22Rv1 (cell line): ENCODE results near the gene HOXD8.

ENCODE experiments used
- CTCF ChIP-seq: fragments of 450-650 bp; IDR thresholded peaks from 2 replicates; pipeline ENCODE4 v1.5.1; 2017; ENCODE audit warnings: mild to moderate bottlenecking
- ZFX ChIP-seq: fragments of 450-650 bp; IDR thresholded peaks from 2 replicates; pipeline ENCODE4 v1.6.1; 2017; ENCODE audit warnings: antibody characterized with exemption, borderline replicate concordance

- peak; percentile 52 for TF ChIP-seq CTCF
- TF ChIP-seq ZFX = no peak
Observed at GRCh38 chr2:176085861-176086771, 43.4 kb upstream of the HOXD8 start.
